Stimulated activated naive CD4-positive, alpha-beta T cell treated with Interleukin-2 at 50 U/mL for 16 hours (primary cell): ENCODE results near the gene RAB36.

Experiments
- DNase-seq: peaks from one replicate; lab custom pipeline; 2025; lab: John Stamatoyannopoulos, UW

Gene RAB36

DNA sequence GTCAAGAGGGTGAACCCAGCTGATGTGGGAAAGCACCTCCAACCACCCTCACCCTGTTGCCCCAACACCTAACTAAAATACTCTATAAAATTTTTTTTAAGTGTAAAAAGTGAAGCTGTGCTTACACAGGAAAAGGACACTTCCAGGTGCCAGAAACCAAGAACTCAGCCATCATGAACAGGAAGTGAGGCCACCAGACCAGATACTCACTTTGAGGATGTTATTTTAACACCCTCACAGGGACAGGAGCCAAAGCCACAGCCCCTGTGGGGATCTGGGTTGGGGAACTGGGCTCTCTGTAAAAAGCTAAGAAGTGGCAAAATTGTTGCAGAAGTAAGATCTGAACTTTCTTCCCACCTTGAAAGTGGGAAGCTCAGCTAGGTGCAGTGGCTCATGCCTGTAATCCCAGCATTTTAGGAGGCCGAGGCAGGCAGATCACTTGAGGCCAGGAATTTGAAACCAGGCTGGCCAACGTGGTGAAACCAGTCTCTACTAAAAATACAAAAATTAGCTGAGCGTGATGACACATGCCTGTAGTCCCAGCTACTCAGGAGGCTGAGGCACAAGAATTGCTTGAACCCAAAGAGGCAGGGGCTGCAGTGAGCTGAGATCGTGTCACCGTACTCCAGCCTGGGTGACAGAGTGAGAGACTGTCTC, 7.2 kb upstream of the RAB36 start:
- DNase-seq: no peak

DNA sequence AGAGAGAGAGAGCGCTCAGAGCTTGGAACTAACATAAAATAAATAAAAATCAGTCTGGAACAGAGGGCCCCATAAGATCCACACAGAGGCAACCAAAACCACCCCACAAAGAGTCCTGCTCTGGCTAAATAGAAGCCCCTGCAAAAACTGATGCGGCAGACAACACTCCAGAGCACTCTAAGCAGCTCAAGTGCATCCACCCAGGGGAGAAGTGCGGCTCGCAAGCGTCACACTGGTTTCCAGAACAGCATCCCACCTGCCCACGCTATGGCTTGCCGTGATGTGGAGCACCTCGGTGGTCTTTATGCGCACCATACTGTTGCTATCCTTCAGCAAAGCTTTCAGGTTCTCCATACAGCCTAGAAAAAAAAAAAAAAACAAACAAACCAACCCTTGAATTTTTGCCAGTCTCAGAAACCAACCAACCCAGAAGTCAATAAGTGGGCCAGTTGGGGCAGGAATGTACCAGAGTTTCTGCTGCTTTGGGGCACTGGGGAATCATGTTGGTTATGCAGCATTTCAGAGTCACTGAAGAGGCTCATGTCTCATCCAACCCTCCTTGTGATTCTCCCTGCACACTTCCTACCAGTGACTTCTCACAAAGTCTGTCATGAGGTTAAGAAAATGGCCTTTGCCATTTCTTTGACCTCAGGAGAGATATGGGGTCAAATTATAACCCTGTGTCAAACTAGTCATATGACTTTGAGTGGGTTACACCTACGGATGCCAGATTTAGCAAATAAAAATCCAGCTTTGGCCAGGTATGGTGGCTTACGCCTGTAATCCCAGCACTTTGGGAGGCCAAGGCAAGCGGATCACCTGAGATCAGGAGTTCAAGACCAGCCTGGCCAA, 6.5 kb upstream of the RAB36 start:
- DNase-seq: no peak

DNA sequence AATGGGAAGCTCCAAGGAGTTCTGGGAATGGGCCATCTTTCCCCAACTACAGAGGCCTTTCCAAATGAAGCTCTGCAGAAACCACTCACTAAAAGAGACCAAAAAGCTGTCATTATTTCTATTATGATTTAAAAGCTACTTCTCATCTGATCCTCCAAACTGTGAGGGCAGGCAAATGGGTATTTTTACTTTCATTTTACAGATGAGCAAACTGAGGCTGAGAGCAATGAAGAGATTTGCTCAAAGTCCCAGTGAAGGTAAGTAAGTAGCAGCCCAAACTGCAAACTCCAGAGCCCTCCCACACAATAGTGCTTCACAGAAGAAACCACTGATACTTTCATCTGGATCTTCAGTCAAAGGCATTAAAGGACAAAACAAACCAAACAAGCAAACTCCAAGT, 4.9 kb upstream of the RAB36 start:
- no peak for DNase-seq

GRCh38 chr22:23142546-23143105, 2.7 kb upstream of the RAB36 start:
- no peak for DNase-seq

- DNase-seq: no peak
Observed at GRCh38 chr22:23143119-23143518, 2.2 kb upstream of the RAB36 start.

GRCh38 chr22:23144432-23144831, 845 bp upstream of the RAB36 start:
- DNase-seq: no peak

DNA sequence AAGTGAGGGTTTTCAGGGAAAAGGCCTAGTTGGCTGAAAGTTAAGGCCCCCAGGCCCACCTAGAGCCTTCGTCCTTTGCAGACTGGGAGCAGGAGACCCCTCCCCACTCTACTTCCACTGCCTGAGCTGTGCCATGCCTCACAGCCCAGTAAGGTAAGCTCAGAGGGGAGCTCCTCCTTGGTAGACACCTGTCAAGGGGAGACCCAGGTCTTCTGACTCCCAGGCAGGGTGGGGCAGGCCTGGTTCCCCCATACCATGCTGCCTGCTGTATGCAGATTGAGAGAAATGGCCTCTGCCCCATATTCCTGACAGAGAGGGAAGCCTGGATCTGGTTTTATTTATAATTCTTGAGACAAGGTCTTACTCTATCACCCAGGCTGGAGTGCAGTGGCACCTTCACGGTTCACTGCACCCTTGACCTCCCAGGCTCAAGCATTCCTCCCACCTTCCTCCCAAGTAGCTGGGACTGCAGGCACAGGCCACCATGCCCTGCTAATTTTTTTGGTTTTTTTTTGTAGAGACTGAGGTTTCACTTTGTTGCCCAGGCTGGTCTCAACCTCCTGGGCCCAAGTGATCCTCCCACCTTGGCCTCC, 697 bp downstream of the RAB36 start:
- no peak for DNase-seq

GRCh38 chr22:23146478-23147205, 1.4 kb downstream of the RAB36 start:
- no peak for DNase-seq

DNA sequence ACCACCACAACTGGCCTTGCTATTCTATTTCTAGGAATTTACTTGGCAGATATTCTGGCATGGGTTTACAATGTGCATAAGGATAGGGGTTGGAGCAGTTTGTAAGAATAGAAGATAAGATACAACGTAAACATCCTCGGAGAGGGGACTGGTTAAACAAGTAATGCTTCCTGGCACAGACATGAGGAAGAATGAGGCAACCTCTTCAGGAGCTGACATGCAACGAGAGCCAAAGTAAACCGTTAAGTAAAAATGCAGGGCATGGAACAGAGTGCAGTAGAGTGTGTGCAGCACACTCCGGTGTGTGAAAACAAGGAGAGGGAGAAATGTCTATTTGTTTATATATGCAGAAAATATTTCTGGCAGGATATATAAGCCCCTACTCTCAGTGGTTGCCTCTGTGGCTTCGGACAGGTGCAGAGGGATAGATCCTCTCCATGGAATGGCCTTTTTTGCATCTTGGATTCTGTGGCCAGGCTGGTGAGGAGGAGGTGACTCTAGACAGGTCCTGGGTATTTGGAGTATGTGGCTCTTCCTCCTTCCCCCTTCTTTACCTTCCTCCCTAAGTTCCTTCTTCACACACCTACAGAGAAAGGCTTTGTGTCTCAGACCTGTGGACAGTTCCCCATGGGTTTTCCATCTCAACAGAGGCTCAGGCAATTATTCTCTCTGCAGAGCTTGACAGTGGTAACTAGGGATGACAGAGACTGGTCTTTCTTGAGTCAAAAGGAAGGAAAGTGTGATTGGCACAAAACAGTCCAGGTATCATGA, 2.5 kb downstream of the RAB36 start:
- no peak for DNase-seq

DNA sequence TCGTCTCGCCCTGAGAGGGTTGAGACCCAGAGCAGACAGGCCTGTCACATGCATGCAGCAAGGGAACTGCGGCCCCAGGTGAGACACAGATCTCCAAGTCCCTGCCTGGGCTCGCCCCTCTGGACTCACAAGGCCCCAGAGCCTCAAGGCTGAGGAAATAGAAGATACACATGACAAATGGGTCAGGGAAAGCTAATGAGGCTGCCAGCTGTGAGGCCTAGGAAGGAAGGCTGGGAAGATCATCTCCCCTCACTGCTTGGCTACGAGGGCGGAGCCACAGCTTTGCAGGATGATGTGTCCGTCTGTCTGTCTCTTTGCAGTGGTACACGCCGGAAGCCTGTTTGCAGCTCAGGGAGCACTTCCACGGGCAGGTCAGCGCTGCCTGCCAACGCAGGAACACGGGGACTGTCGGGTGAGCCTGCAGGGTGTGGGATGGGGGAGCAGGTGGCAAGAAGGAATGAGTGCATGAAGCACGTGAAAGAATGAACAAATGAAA, 4.5 kb downstream of the RAB36 start:
- no peak for DNase-seq

DNA sequence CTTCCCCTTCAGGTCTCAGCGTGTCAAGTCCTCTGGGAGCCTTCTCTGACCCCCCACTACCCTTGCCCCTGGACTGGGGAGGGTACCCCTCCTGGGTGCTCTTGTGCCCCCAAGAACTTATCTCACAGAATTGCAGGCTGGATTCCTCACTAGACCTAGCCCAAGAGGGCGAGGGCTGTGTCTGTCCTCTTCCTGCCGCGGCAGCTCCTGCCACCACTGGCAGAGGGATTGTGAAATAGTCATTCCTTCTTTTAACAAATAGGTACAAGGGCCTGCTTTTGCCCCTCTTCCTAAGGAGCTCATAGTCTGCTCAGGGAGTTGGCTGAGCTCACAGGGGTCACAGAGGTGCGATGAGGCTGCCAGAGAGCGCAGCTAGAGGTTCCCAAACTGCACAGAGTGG, 5.5 kb downstream of the RAB36 start:
- DNase-seq: no peak

DNA sequence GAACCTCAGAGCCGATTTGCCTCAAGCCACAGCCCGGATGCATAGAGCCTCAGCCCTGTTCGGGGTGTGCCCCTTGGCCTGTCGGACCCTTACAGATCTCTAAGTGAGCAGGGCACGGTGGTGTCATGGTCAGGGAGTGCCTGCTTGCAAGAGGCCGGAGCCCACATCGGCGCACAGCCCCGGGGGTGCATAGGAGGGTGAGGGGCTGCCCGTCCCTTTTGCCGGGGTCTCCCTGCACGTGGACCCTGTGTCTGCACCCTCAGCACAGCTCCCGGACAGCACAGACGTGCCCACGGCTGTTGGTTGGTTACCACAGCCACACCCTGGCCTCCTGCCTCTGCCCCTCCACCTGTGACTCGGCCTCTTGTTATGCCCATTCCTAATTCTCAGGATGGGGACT, 6.5 kb downstream of the RAB36 start:
- DNase-seq: no peak

GRCh38 chr22:23152238-23153114, 7.2 kb downstream of the RAB36 start:
- no peak for DNase-seq

DNA sequence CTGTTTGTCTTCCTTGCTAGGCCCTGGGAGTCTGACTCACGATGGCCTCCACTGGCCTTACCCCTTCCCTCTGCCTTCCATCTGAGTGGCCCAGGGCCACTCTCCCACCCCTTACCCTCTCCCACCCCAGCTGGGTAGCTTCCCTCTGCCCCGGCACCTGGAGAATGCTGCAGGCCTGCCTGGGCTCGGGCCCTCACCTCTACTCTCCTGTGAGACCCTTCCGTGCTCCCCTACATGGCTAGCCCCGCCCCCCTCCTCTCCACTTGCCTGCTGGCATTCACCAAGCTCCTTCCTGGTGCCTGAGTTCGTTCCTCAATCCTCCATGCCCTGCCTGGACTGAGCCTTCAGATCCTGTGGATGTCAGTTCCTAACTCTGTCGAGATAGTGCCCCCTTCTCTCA, 8.7 kb downstream of the RAB36 start:
- no peak for DNase-seq

DNA sequence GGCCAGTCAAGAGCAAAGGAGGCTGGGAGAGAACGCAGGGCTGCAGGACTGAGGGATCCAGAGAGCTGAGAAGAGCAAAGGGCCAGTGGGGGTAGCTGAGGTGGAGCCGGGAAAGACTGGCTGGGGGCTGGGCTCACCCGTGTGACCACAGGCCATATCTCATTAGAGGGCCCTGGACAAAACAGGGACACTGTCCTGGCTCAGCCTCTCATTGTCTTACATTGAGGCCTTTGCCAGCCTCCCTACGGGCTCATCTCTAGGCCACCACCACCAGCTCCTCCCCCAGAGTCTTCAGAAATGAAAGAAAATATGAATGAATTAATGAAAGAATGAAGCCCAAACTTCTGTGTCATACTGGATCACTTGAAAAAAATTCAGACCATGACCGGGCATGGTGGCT, 9.2 kb downstream of the RAB36 start:
- no peak for DNase-seq

GRCh38 chr22:23155143-23155542, 9.9 kb downstream of the RAB36 start:
- DNase-seq: no peak

GRCh38 chr22:23155831-23156230, 10.6 kb downstream of the RAB36 start:
- DNase-seq: no peak

DNA sequence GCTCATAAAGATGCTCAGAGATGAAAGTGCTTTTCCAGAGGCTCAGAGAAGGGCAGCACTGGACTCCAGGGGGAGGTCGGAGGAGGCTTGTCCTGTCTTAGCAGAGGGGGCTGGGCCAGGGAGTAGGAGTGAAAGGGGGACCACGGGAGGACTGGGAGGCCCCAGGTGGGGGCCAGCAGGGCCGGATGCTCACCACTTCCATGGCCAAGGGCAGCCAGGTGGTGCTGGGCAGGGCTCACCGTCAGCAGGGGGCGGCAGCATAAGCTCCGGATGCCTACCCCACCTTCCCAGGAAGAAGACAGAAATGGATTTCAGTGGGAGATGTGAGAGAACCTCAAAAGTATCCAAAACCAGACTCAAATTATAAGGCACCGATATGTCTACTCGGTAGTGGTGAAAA, 11.0 kb downstream of the RAB36 start:
- DNase-seq: no peak

GRCh38 chr22:23157560-23158515, 12.6 kb downstream of the RAB36 start:
- no peak for DNase-seq
